DMS53 treated with DMSO at 0.1 percent for 48 hours (cell line): ENCODE data around the gene ZG16B.

ENCODE experiments used
- DNase-seq: peaks from one replicate; lab custom pipeline; 2025; ENCODE audit not compliant: unreplicated experiment; lab: John Stamatoyannopoulos, UW

ZG16B gene

GRCh38 chr16:2804728-2805127, 25.4 kb upstream of the ZG16B start:
- DNase-seq, result no peak

GRCh38 chr16:2806286-2806685, 23.8 kb upstream of the ZG16B start:
- DNase-seq, result no peak

DNA sequence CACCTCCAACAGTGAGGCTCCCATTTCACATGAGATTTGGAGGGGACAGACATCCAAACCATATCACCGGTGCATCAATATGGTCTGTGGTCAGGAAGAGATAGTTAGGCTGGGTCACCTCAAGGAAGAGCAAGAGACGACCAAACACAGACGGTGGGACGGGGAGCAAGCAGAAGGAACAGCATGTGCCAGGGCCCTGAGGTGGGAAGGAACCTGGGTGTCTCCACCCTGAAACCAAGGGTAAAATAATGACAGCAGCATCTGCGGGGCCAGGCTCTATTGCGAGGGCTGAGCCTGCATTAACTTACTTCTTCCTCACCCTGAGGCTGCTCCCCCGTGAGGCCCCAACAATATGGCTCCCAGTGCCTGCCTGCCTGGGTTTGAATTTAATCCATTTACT, 21.9 kb upstream of the ZG16B start:
- no peak for DNase-seq

DNA sequence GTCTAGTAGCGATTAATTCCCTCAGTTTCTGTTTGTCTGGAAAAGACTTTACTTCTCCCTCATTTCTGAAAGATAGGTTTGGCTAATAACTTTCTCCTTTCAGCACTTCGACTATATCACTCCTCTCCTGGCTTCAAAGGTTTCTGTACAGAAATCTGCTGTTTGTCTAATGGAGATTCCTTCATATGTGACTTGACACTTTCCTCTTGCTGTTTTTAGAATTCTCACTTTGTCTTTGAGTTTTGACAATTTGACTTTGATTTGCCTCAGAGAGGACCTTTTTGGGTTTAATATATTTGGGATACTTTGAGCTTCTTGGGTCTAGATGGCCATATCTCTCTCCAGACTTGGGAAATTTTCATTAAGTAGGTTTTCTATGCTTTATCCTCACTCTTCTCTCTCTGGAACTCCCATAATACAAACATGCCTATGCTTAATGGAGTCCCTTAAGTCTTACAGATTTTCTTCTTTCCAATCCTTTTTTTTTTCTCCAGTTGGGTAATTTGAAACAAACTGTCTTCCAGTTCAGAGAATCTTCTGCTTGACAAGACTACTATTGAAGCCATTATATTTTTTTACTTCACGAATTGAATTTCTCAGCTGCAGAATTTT, 20.8 kb upstream of the ZG16B start:
- DNase-seq, result no peak

DNA sequence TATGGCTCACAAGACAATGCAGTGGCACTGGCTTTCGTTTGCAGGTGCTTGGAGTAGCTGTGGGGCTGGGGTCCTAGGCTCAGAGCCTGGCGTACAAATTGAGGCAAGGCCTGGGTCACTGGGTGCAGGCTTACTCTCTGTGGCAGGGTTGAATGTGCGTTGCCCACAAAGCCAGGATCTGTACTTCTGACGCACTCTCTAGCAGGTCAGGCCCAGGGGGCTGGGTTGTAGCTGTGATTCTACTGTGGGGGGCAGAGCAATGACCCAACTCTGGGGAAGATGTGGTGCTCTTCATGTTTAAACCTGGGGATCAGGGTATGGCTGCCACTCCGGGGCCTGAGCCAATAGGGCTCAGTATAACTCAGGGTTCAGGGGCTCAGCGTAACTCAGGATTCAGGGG, 19.5 kb upstream of the ZG16B start:
- no peak for DNase-seq

DNA sequence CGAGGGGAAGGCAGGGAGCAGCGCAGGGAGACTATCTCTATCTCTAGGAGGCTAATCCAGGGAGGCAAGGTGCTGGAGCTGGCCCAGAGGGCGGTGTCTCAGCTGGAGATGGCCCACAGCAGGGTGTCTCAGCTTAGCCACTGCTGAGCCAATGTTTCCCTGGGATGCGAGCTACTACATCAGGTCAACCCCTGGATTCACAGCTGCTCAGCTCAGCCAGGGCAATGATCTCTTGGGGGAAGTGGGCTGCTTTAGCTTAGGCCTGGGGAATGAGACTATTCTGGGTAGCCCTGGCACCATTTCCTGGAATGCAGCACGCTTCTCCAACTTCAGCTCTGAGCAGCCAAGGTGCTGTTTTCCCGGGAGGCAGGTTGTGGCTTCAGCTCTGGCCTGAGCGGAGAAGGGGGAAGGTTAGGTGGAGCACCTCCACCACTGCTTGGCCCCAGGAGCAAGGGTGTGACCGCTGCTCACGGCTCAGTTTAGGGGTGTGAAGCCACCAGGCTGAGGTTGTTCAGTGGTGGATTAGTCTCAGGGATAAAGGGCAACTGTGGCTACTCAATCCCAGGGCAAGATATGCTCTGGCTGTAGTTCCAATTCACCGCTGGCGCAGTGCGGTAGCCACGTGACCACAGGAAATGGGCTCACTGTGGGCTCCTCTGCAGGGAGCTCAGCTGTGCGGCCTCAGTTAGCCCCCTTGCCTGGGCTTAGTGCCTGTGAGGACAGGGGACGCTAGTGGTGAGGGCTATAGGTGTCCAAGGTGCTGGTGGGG, 18.2 kb upstream of the ZG16B start:
- no peak for DNase-seq

- DNase-seq, result no peak
These were observed 16.3 kb upstream of the ZG16B start for GRCh38 chr16:2813771-2814221.

- DNase-seq, result no peak
These were observed 15.4 kb upstream of the ZG16B start for GRCh38 chr16:2814551-2815298.

GRCh38 chr16:2815299-2815771, 14.8 kb upstream of the ZG16B start:
- DNase-seq, result no peak

DNA sequence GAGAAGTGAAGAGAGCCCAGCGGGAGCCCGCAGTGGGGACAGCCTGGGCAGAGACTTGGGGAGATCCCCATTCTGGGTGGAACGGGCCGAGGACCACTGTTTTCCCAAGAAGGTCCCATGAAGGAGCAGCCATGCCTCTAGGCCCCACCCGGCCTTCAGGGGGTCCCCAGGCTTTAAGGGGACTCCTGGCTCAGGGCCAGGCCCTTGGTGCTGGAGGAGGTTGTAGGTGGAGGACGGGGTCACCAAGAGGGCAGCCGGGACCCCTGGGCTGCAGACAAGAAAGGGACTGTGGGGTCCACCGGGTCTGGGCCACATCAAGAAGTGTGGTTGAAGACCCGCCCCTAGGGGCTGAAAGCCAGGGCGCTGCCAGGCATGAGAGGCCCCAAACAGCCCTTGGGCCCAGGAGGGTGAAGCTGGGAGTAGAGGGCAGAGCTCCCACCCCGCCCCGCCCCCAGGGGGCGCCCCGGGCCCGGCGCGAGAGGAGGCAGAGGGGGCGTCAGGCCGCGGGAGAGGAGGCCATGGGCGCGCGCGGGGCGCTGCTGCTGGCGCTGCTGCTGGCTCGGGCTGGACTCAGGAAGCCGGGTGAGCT, 13.3 kb upstream of the ZG16B start, which contains the start of gene PRSS21:
PRSS21 (plus strand) TSS at position 487 of the 589 bp plus-strand sequence; CDS start at position 519, 32 bp downstream.
- no peak for DNase-seq

DNA sequence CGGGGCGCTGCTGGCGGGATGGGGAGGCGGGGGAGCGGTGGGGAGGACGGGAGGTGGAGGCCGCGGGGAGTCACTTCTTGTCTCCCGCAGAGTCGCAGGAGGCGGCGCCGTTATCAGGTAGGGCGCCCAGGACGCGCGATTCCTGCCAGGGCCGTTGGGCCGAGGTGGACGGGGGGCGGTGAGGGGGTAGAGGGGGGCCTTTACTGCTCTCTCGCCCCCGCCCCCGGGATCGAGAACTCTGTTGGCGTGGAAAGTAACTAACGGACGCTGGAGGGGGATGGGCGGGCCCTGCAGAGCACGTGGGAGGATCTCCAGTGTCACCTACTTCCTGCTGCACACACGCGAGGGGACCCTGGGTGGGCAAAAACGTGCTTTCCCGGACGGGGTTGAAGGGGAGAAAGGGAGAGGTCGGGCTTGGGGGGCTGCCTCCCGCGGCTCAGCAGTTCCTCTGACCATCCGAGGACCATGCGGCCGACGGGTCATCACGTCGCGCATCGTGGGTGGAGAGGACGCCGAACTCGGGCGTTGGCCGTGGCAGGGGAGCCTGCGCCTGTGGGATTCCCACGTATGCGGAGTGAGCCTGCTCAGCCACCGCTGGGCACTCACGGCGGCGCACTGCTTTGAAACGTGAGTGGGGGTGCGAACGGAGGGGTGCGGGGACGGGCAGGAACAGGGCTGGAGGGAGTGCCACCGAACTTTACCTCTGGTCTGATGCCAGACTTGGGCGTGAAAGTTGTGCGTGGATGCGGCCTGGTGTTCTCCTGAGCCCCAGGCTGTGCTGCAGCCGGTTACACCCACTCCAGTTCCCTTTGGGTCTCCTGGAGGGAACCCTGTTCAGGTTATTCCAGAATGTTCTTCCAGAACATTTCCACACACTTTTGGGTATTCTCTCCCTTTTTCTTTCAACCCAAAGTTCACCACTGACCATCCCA, 12.5 kb upstream of the ZG16B start:
- no peak for DNase-seq

DNA sequence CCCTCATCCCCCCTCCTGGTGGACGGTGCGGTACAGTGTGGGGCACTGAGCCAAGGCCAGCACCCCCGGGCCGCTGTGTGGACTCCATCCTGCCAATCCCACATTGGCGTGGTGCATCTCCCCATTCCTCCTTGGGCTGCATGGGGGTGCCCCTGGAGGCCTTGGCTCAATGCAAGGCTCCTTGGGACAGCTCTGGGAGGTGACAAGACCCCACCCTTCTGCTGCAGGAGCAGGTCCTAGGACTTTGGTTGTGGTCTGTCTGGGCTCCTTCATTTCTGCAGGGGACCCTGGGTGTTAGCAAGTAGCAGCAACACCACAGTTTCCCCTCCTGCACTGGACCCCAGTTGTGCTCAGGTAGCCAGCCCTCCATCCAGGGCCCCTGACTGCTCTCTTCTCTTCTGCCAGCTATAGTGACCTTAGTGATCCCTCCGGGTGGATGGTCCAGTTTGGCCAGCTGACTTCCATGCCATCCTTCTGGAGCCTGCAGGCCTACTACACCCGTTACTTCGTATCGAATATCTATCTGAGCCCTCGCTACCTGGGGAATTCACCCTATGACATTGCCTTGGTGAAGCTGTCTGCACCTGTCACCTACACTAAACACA, 11.7 kb upstream of the ZG16B start:
- DNase-seq, result no peak

- no peak for DNase-seq
These were observed 10.7 kb upstream of the ZG16B start for GRCh38 chr16:2819179-2819938.

DNA sequence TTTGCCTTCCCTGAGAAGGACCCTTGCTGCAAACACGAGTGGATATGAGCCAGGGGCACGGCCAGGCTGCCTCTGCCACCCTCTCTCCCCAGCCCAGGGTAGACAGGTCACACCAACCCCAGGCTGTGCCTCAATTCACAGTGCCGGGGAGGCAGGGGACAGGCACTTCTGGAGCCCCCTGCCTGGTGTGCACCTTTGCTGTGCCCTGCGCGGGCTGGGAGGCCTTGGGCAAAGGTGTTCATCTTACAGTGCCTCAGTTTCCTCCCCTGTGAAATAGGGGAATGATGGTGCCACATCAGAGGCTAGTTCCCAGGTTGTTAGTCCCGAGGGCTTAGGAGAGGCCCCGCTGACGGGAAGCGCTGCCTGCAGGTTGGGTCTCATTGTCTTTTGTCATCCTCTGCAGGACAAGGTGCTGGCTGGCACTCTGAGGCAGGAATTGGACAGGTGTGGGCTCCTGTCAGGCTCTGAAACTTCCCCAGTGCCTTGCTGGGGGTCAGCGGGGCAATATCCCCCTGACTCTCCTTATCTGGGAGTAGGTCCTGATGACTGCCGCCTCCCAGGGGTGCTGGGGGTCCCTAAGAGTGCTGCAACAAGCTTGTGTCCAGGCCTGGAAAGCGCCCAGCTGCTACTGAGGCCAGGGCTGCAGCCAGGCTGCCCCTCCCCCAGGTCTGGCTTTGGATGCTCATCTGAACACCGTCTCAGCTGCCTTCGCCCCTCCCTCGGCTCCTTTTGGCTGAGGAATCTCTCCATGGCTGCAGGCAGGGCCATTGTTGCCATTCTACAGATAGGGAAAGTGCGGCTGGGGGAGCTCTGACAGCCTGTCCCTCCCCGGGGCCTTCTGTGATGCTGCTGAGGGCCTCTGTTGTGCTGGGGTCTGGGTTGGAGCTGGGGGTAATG, 9.9 kb upstream of the ZG16B start:
- DNase-seq, result no peak

DNA sequence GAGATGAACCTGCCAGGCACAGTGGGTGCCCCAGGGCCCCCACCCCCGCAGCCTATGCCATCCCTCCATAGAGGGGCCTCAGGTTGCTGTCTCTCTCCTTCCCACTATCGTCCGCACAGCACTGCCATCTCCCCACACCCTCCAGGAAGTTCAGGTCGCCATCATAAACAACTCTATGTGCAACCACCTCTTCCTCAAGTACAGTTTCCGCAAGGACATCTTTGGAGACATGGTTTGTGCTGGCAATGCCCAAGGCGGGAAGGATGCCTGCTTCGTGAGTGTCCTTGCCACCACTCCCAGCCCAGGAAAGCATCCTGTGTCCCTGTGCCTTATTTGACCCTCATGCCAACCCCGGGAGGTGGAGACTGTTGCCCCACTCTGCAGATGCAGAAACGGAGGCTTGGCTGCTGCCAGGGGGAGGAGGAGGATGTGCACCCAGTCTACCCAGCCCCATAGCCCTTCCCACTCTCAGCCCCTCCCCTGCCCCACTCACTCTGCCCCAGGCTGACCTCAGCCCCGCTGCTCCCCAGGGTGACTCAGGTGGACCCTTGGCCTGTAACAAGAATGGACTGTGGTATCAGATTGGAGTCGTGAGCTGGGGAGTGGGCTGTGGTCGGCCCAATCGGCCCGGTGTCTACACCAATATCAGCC, 9.1 kb upstream of the ZG16B start:
- DNase-seq, result no peak

DNA sequence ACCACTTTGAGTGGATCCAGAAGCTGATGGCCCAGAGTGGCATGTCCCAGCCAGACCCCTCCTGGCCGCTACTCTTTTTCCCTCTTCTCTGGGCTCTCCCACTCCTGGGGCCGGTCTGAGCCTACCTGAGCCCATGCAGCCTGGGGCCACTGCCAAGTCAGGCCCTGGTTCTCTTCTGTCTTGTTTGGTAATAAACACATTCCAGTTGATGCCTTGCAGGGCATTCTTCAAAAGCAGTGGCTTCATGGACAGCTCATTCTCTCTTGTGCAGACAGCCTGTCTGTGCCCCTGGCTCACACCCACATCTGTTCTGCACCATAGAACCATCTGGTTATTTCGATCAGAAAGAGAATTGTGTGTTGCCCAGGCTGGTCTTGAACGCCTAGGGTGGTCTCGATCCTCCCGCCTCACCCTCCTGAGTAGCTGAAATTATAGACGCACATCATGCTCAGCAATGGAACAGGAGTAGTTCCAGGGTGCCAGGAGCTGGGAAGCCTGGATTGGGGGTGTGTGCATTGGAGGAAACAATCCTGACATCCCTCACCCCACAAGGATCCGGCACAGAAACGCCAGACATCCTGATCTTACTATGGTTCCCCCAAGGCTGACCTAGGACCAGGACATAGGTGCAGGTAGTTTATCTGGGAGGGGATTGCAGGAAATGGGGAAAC, 8.5 kb upstream of the ZG16B start:
- DNase-seq, result no peak

DNA sequence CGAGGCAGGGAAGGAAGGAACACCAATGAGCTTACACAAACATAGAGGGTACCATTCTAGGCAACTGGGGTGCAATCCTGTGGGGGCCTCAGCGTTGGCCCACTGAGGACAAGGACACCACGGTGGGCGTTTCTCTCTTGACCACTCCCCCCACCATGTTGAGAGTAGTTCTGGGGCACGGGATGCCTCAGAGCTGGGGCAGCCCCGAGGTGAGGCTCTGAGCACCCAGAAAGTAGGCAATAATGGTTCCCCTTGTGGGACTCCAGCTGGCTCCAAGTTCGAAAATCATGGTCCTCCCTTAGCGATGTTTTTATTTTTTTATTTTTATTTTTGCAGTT, 8.0 kb upstream of the ZG16B start:
- DNase-seq, result no peak
